ENCODE measurements around the gene MDM2. TPM values are rescaled to one million over a fixed set of nuclear protein-coding genes. Genes with fewer than 3 reads are reported as not detected.
"Not testable (repeated sequence)": the region's sequence is repeated elsewhere in the genome, so short reads cannot be mapped to it uniquely, and the experiment has no call there.

The MDM2 gene
- total and polyA plus RNA-seq, 3 experiments from 2014 or later = 25.4 to 246 (median 237) TPM

DNA sequence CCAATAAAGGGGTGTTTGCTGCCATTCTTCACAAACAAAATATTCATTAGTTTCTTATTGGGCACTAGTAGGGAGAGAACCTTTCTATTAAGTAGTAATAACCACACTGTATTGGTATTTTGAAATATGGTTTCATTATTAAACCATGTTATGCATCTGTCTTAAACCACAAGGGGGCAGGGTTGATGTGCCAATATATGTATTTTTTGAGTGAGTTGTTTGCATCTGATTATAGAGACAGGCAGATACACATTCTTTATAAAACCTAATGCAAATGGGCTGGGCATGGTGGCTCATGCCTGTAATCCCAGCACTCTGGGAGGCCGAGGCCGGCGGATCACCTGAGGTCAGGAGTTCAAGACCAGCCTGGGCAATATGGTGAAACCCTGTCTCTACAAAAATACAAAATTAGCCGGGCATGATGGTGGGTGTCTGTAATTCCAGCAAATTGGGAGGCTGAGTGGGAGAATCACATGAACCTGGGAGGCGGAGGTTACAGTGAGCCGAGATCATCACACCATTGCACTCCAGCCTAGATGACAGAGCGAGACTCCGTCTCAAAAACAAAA lies 56.0 kb downstream of the MDM2 start:
- H3K36me3 ChIP-seq (ENCODE audit: insufficient read depth, low read length); DNase-seq; H3K27ac Mint-ChIP-seq; POLR2A ChIA-PET; H3K9me3 Mint-ChIP-seq; H3K27me3 ChIP-seq (ENCODE audit: insufficient read depth, low read length, poor library complexity, severe bottlenecking); H3K4me1 ChIP-seq (ENCODE audit: insufficient read depth, low read length); H3K9me3 ChIP-seq (ENCODE audit: low read length); H3K27ac ChIP-seq (ENCODE audit: low read depth, low read length); H3K4me3 Mint-ChIP-seq; H3K4me3 ChIP-seq (ENCODE audit: low read length); CTCF ChIA-PET; H3K36me3 Mint-ChIP-seq; H3K4me1 Mint-ChIP-seq: not testable (repeated sequence)
- H3K27me3 Mint-ChIP-seq = peaks cover 5 to 19% of the 10 kb centered on the region in 2 donors

DNA sequence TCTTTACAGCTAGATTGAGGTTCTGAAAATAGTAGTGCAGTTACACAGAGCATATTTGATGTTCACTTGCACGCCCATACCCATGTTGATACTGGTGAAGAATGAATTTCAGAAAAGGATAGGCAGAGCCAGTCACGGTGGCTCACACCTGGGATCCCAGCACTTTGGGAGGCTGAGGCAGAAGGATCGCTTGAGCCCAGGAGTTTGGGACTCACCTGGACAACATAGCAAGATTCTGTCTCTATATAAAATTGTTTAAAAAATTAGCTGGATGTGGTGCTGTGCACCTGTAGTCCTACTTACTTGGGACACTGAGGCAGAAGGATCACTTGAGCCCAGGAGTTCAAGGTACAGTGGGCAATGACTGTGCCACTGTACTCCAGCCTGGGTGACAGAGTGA lies 56.6 kb downstream of the MDM2 start:
- POLR2A ChIA-PET = no interaction called here
- no peaks in the 10 kb centered on the region for H3K9me3 Mint-ChIP-seq
- Histone ChIP-seq H3K27ac (ENCODE audit: low read depth, low read length) (no peak overlapping the region), H3K27me3 (ENCODE audit: insufficient read depth, low read length, poor library complexity, severe bottlenecking) (no peaks in the 10 kb centered on the region), H3K9me3 (ENCODE audit: low read length) (no peaks in the 10 kb centered on the region), H3K4me3 (ENCODE audit: low read length) (no peak overlapping the region), H3K4me1 (ENCODE audit: insufficient read depth, low read length) (no peaks in the 10 kb centered on the region), H3K36me3 (ENCODE audit: insufficient read depth, low read length) (no peaks in the 10 kb centered on the region)
- H3K4me3 Mint-ChIP-seq = no peak overlapping the region
- CTCF ChIA-PET = no interaction called here
- H3K27me3 Mint-ChIP-seq = peaks cover 5 to 19% of the 10 kb centered on the region in 2 donors
- peaks cover 0 to 1% (median 0%) of the 10 kb centered on the region in 3 donors for H3K36me3 Mint-ChIP-seq
- DNase-seq = no peak
- H3K4me1 Mint-ChIP-seq = peaks cover 0 to 2% (median 0%) of the 10 kb centered on the region in 3 donors
- no peak overlapping the region for H3K27ac Mint-ChIP-seq

GRCh38 chr12:68865399-68866164 lies 57.6 kb downstream of the MDM2 start:
- Histone ChIP-seq H3K27me3 (ENCODE audit: insufficient read depth, low read length, poor library complexity, severe bottlenecking) (no peaks in the 10 kb centered on the region), H3K27ac (ENCODE audit: low read depth, low read length) (no peak overlapping the region), H3K4me1 (ENCODE audit: insufficient read depth, low read length) (no peaks in the 10 kb centered on the region), H3K4me3 (ENCODE audit: low read length) (no peak overlapping the region), H3K9me3 (ENCODE audit: low read length) (no peaks in the 10 kb centered on the region), H3K36me3 (ENCODE audit: insufficient read depth, low read length) (no peaks in the 10 kb centered on the region)
- CTCF ChIA-PET = no interaction called here
- Mint-ChIP-seq H3K4me1 (peaks cover 0 to 2% (median 0%) of the 10 kb centered on the region in 3 donors), H3K27me3 (peaks cover 2 to 18% of the 10 kb centered on the region in 2 donors), H3K27ac (no peak overlapping the region), H3K9me3 (no peaks in the 10 kb centered on the region), H3K4me3 (no peak overlapping the region), H3K36me3 (no peaks in the 10 kb centered on the region)
- POLR2A ChIA-PET = no interaction called here
- DNase-seq = no peak

DNA sequence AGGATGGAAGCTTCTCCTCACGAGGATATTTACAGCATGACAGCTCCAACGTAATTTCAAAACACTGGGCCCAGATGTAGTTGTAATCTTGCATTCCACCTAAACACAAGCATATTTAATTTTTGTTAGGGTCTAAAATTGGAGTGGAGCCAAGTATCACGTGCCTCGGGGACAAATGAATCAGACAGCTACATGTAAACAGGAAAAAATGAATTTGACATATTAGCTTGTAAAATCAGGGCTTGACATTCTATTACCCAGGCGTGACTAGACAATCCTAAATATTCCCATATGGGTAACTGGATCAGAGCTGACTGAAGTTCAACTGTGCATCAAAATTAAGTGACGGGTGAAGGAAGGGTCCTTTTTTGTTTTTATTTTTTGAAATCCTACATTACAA lies 59.0 kb downstream of the MDM2 start:
- Mint-ChIP-seq H3K4me3 (no peak overlapping the region), H3K36me3 (no peaks in the 10 kb centered on the region), H3K27ac (no peak overlapping the region), H3K27me3 (peaks cover 7 to 15% of the 10 kb centered on the region in 2 donors), H3K9me3 (no peaks in the 10 kb centered on the region), H3K4me1 (peaks cover 0 to 2% (median 0%) of the 10 kb centered on the region in 3 donors)
- H3K4me1 ChIP-seq (ENCODE audit: insufficient read depth, low read length) = no peaks in the 10 kb centered on the region
- ChIA-PET CTCF (no interaction called here), POLR2A (no interaction called here)
- H3K27me3 ChIP-seq (ENCODE audit: insufficient read depth, low read length, poor library complexity, severe bottlenecking) = no peaks in the 10 kb centered on the region
- H3K4me3 ChIP-seq (ENCODE audit: low read length) = no peak overlapping the region
- no peak overlapping the region for H3K27ac ChIP-seq (ENCODE audit: low read depth, low read length)
- no peaks in the 10 kb centered on the region for H3K9me3 ChIP-seq (ENCODE audit: low read length)
- no peaks in the 10 kb centered on the region for H3K36me3 ChIP-seq (ENCODE audit: insufficient read depth, low read length)
- DNase-seq = no peak

DNA sequence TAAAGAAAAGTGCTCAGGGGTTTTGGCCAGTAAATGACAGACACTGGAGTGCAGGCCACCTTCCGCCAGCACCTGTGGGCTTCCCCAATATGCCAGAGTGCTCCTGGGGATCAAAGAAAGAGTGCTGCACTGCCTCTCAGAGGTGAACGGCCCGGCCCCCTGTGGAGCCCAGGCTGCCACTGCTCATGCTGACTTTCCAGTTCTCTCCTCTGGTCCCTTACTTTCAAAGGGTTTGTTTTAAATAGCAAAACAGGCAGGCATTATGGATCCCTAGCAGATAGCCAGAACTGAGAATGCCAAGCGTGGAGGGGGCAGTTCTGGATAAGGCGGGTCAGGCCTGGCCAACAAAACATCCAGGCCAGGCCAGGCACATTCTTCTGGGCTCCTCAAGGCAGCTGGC lies 59.6 kb downstream of the MDM2 start:
- no peak for DNase-seq
- no peak overlapping the region for H3K4me3 Mint-ChIP-seq
- no peaks in the 10 kb centered on the region for H3K9me3 ChIP-seq (ENCODE audit: low read length)
- no peak overlapping the region for H3K27ac ChIP-seq (ENCODE audit: low read depth, low read length)
- no peaks in the 10 kb centered on the region for H3K36me3 ChIP-seq (ENCODE audit: insufficient read depth, low read length)
- peaks cover 7 to 14% of the 10 kb centered on the region in 2 donors for H3K27me3 Mint-ChIP-seq
- H3K4me3 ChIP-seq (ENCODE audit: low read length) = no peak overlapping the region
- H3K36me3 Mint-ChIP-seq = no peaks in the 10 kb centered on the region
- ChIA-PET CTCF (interaction anchor here (0.6 kb wide), 1 partner anchor 614 kb away, joined by 4 read pairs; no protein-coding TSS in a partner anchor), POLR2A (no interaction called here)
- no peaks in the 10 kb centered on the region for H3K4me1 ChIP-seq (ENCODE audit: insufficient read depth, low read length)
- H3K4me1 Mint-ChIP-seq = peaks cover 0 to 2% (median 0%) of the 10 kb centered on the region in 3 donors
- H3K27ac Mint-ChIP-seq = no peak overlapping the region
- H3K9me3 Mint-ChIP-seq = no peaks in the 10 kb centered on the region
- no peaks in the 10 kb centered on the region for H3K27me3 ChIP-seq (ENCODE audit: insufficient read depth, low read length, poor library complexity, severe bottlenecking)

DNA sequence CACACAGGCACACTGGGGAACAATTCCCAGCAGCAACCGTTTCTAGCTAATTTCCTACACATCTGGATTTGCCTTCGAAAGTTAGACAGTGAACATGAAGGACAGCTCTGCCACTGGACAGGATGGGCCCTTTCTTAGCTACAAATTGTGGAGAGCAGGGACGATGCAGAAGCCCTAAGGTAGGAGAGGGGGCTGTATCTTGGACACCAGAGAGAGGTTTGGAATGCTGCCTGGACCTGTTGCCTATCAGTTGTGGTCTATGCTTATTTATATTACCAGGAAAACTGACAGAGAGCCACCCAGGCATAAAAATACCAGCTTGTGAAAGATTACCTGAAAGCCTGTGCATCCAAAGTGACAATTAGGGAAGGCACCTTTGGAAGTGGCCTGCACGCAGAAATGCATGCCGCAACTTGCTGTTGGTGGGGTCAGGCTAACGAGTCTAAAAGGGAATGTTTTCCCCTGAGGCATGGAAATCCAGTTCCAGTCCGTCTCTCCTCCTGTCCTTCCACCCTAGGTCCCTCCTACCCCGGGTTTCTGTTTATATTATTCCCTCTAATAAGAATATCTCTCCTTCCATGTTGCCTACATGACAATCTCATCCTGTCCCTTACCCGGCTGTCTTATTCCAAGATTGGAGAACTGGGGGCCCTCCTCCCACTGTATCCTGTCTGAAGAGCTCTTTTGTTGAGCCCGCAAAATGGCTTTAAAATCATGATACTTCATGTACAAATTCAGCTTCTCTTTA lies 60.2 kb downstream of the MDM2 start:
- H3K9me3 ChIP-seq (ENCODE audit: low read length) = no peaks in the 10 kb centered on the region
- H3K4me1 Mint-ChIP-seq = peaks cover 0 to 2% (median 0%) of the 10 kb centered on the region in 3 donors
- H3K36me3 ChIP-seq (ENCODE audit: insufficient read depth, low read length) = no peaks in the 10 kb centered on the region
- no peak overlapping the region for H3K4me3 Mint-ChIP-seq
- H3K4me3 ChIP-seq (ENCODE audit: low read length) = no peak overlapping the region
- H3K27ac Mint-ChIP-seq = no peak overlapping the region
- ChIA-PET POLR2A (no interaction called here), CTCF (interaction anchor here (0.6 kb wide), 1 partner anchor 613 kb away, joined by 4 read pairs; no protein-coding TSS in a partner anchor)
- no peak overlapping the region for H3K27ac ChIP-seq (ENCODE audit: low read depth, low read length)
- H3K4me1 ChIP-seq (ENCODE audit: insufficient read depth, low read length) = no peaks in the 10 kb centered on the region
- no peaks in the 10 kb centered on the region for H3K36me3 Mint-ChIP-seq
- peaks cover 7 to 10% of the 10 kb centered on the region in 2 donors for H3K27me3 Mint-ChIP-seq
- H3K9me3 Mint-ChIP-seq = no peaks in the 10 kb centered on the region
- no peaks in the 10 kb centered on the region for H3K27me3 ChIP-seq (ENCODE audit: insufficient read depth, low read length, poor library complexity, severe bottlenecking)
- no peak for DNase-seq

GRCh38 chr12:68870011-68870410 lies 62.0 kb downstream of the MDM2 start:
- POLR2A ChIA-PET = no interaction called here
- no peak for DNase-seq
- Mint-ChIP-seq H3K4me1 (no peaks in the 10 kb centered on the region), H3K27me3 (peaks cover 7 to 13% of the 10 kb centered on the region in 2 donors), H3K4me3 (no peak overlapping the region), H3K36me3 (peaks cover 0 to 6% (median 0%) of the 10 kb centered on the region in 3 donors), H3K27ac (no peak overlapping the region), H3K9me3 (no peaks in the 10 kb centered on the region)
- no peaks in the 10 kb centered on the region for H3K27me3 ChIP-seq (ENCODE audit: insufficient read depth, low read length, poor library complexity, severe bottlenecking)
- H3K9me3 ChIP-seq (ENCODE audit: low read length) = no peaks in the 10 kb centered on the region
- CTCF ChIA-PET = no interaction called here
- H3K4me1 ChIP-seq (ENCODE audit: insufficient read depth, low read length) = no peaks in the 10 kb centered on the region
- H3K27ac ChIP-seq (ENCODE audit: low read depth, low read length) = no peak overlapping the region
- no peaks in the 10 kb centered on the region for H3K36me3 ChIP-seq (ENCODE audit: insufficient read depth, low read length)
- no peak overlapping the region for H3K4me3 ChIP-seq (ENCODE audit: low read length)

- ChIA-PET CTCF (no interaction called here), POLR2A (no interaction called here)
- Mint-ChIP-seq H3K36me3 (peaks cover 0 to 6% (median 0%) of the 10 kb centered on the region in 3 donors), H3K4me3 (no peak overlapping the region), H3K4me1 (no peaks in the 10 kb centered on the region), H3K27ac (no peak overlapping the region), H3K9me3 (no peaks in the 10 kb centered on the region), H3K27me3 (peaks cover 7 to 13% of the 10 kb centered on the region in 2 donors)
- Histone ChIP-seq H3K4me1 (ENCODE audit: insufficient read depth, low read length) (no peaks in the 10 kb centered on the region), H3K9me3 (ENCODE audit: low read length) (no peaks in the 10 kb centered on the region), H3K27ac (ENCODE audit: low read depth, low read length) (no peak overlapping the region), H3K36me3 (ENCODE audit: insufficient read depth, low read length) (no peaks in the 10 kb centered on the region), H3K27me3 (ENCODE audit: insufficient read depth, low read length, poor library complexity, severe bottlenecking) (no peaks in the 10 kb centered on the region), H3K4me3 (ENCODE audit: low read length) (no peak overlapping the region)
- DNase-seq = no peak
Observed at GRCh38 chr12:68870443-68870842, 62.5 kb downstream of the MDM2 start.
